DMS114 treated with DMSO at 0.1 percent for 48 hours (cell line): ENCODE data around the gene ACTN4.

Experiments
- DNase-seq: peaks from one replicate; lab custom pipeline; 2025; ENCODE audit not compliant: unreplicated experiment; lab: John Stamatoyannopoulos, UW

ACTN4 gene

GRCh38 chr19:38635483-38636399 is 11.7 kb upstream of the ACTN4 start:
- no peak for DNase-seq

GRCh38 chr19:38638461-38638860 is 9.0 kb upstream of the ACTN4 start:
- no peak for DNase-seq

GRCh38 chr19:38639679-38640078 is 7.8 kb upstream of the ACTN4 start:
- DNase-seq = no peak

- DNase-seq = no peak
Measured at GRCh38 chr19:38640368-38640767, 7.1 kb upstream of the ACTN4 start.

- no peak for DNase-seq
Measured at GRCh38 chr19:38642176-38642575, 5.3 kb upstream of the ACTN4 start.

GRCh38 chr19:38644719-38645118 is 2.7 kb upstream of the ACTN4 start:
- DNase-seq = no peak

GRCh38 chr19:38647966-38648768 is 718 bp downstream of the ACTN4 start:
- DNase-seq = no peak

- no peak for DNase-seq
Measured at GRCh38 chr19:38648769-38649304, 1.4 kb downstream of the ACTN4 start.

GRCh38 chr19:38649305-38650171 is 2.1 kb downstream of the ACTN4 start:
- DNase-seq = no peak

GRCh38 chr19:38650172-38650775 is 2.8 kb downstream of the ACTN4 start:
- no peak for DNase-seq

GRCh38 chr19:38650911-38651584 is 3.6 kb downstream of the ACTN4 start:
- DNase-seq = no peak

- no peak for DNase-seq
Measured at GRCh38 chr19:38653028-38653571, 5.7 kb downstream of the ACTN4 start.

- no peak for DNase-seq
Measured at GRCh38 chr19:38654628-38655055, 7.2 kb downstream of the ACTN4 start.

GRCh38 chr19:38655148-38655824 is 7.8 kb downstream of the ACTN4 start:
- DNase-seq = no peak

GRCh38 chr19:38656171-38656981 is 8.9 kb downstream of the ACTN4 start:
- DNase-seq = no peak

GRCh38 chr19:38657633-38658222 is 10.3 kb downstream of the ACTN4 start:
- no peak for DNase-seq

GRCh38 chr19:38658462-38659306 is 11.2 kb downstream of the ACTN4 start:
- no peak for DNase-seq
